GM12873 (cell line): ENCODE data around the gene NNT.

Experiments used
- TF ChIP-seq, protein P1 (sequence below): IDR thresholded peaks from 2 replicates; pipeline ENCODE4 v1.5.1; 2012; ENCODE audit warnings: low read depth, mild to moderate bottlenecking, moderate library complexity, low read length, control low read depth; ENCODE audit not compliant: insufficient read depth; ENCODE audit errors: missing control alignments

NNT gene

DNA sequence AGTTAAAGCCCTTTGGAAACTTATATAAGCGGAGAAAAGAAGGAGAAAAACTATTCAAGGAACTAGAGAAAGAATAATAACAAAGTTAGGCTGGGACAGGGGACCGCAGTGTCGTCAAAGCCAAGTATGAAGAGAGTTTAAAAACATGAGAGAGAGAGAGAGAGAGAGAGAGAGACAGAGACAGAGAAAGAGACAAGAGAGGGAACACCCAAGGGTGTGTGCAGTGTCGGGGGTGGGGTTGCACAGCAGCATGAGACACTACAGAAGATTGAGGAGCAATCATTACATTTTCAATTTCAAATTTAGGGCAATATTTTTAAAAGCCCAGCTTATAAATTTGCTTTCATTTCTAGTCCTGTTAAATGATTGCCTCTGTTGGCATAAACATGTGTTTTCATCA is 74.3 kb downstream of the NNT start:
- TF ChIP-seq, protein P1, sequence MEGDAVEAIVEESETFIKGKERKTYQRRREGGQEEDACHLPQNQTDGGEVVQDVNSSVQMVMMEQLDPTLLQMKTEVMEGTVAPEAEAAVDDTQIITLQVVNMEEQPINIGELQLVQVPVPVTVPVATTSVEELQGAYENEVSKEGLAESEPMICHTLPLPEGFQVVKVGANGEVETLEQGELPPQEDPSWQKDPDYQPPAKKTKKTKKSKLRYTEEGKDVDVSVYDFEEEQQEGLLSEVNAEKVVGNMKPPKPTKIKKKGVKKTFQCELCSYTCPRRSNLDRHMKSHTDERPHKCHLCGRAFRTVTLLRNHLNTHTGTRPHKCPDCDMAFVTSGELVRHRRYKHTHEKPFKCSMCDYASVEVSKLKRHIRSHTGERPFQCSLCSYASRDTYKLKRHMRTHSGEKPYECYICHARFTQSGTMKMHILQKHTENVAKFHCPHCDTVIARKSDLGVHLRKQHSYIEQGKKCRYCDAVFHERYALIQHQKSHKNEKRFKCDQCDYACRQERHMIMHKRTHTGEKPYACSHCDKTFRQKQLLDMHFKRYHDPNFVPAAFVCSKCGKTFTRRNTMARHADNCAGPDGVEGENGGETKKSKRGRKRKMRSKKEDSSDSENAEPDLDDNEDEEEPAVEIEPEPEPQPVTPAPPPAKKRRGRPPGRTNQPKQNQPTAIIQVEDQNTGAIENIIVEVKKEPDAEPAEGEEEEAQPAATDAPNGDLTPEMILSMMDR, result no peak

DNA sequence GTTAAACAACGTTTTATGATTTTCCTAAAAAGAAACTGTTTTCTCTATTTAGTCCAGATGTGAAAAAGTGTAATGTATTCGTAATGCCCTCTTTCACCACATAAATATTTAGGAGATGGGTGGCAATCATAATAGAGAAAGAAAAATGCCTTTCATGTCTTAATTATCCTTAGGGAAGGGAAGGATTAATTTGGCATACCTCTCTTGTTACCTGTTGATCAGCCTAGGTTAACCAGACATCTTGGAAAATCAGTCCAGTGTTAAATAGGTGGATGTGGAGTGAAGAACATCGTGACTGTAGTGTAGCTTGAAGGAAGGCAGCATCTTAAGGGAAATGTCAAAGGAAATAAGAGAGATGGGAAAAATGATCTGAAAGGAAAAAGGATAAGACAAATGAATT is 76.2 kb downstream of the NNT start:
- TF ChIP-seq, protein P1, result no peak

DNA sequence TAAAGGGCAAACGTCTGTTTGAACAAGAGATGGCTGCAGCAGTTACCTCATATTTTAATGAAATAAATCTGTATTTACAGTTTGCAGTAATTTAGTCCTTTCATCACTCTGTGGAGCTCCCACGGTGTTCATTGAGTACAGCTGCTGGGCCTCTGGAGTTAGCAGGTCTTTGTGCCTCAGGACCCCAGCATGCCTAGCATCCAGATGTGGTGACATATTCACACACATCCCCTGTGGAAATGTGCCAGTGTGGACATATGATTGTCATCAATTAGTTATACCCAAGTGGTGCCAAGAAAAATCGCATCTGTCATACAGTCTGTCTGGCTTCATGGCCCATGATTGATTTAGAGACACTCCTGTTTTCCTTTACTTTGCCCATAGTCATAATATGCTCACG is 77.3 kb downstream of the NNT start:
- TF ChIP-seq, protein P1, result no peak

DNA sequence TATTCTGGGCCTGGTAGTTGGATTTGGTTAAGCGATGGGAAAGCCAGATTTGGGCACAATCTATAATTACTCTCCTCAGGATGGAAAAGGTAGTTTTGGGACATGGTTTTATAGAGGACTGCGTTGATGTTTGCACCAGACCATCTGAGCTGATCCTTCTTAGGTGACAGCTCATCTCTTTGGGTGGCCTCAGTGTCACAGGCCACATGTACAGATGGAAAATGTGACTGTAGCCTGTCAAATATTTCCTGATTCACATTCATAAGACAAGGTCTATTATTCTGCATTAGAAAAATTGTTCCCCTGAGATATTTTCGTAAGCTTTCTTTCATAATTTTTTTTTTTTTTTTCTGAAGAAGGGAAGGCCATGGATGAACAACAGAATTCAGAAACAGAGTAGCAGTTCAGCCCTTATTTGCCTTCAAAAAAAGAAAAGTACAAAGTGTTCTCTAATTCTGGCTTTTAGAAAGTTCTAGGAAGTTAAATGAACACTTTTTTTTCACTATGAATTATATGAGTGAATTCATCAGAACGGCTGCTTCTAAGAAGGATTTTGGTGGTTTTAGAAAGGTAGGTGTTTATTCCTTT is 81.0 kb downstream of the NNT start:
- TF ChIP-seq, protein P1, result no peak

DNA sequence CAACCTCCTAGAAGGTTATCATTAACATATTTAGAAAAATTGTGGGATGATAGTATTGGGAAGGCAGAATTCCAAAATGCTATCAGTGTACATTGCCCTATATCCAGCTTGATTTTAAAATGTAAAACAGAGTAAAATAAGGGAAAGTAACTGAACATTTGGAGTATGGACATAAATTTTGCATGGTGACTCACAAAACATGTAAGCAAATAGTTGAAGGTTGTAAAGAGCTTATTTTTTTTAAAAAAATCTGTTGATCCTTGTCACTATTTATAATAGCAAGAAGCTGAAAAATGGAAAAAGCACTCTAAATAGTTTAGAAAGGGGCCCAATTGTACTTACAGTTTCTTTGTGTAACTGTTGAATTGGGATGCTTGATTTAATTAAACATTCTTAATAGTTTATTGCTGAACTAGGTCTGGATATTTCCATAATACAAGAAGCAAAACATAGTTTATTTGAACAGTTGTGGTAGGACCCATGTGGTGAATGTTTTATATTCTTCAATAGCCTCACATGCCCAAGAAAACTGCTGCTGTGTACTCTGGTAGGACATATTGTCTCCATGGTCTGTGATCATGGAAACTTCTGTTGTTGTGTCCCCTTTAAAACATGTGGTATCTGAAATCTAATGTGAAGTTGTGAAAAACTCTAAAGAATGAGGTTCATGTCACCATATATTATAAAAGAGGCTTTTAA is 82.4 kb downstream of the NNT start:
- TF ChIP-seq, protein P1, result no peak

DNA sequence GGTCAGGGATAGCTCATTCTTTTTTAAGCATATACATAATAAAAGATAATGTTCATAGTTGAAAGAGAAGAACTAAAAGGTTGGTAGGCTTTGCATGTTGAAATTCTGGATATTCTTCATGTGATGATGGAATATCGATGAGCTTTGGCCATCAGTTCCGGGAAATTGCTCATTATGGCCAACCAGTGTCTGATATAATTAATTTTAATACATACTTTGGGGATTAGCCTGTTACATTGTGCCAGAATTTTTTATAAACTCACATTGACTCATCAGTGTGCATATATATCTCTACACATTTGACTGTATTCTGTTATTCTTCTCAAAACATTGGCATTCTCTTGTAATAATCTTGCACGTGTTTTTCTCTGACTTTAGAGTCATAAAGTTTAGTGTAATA is 84.3 kb downstream of the NNT start:
- TF ChIP-seq, protein P1, result no peak

DNA sequence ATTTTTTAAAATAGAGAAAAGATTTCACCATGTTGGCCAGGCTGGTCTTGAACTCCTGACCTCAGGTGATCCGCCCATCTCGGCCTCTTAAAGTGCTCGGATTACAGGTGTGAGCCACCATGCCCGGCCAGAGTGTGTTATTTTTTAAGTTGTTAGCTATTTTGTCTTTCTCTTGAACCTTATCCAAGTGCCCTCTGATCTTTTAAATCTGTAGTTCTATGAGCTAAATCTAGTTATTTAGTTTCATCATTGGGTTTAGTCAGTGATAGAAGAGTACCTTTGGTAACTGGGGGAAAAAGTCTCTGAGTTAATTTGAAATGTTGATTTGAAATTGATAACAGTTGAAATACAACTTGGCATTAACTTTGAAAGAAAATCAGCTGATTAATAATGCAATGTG is 88.3 kb downstream of the NNT start:
- TF ChIP-seq, protein P1, result no peak
